Measurements from ENCODE around the gene CFAP99. TPM values are rescaled to one million over a fixed set of nuclear protein-coding genes. Genes with fewer than 3 reads are reported as not detected.

The CFAP99 gene
- total and polyA plus RNA-seq, 9 of the 15 experiments (the other 6 are each of a cell fraction or from before 2014, with no cell fraction given), result 0.07 to 0.18 (median 0.09) TPM; not detected in 6

- TF ChIP-seq UBTF (IDR thresholded peaks at IDR 0.05; ENCODE audit: borderline replicate concordance in 1 of 2, low read depth in 2 of 2, low read length in 2 of 2) (peak in 1 of 2 experiments; percentile 48; a peak in 1 of 4 replicates), E2F1 (CRISPR knock-in tag; IDR thresholded peaks at IDR 0.05) (0 out of 2 replicates have a peak, but pooled peaks have one; percentile 22), E2F5 (CRISPR knock-in tag; IDR thresholded peaks at IDR 0.05) (no peak), CBX5 (IDR thresholded peaks at IDR 0.05; ENCODE audit: borderline replicate concordance, low read depth) (0 out of 2 replicates have a peak, but pooled peaks have one; percentile 25), ZNF696 (CRISPR knock-in tag; conservative IDR thresholded peaks at IDR 0.05) (no peak), MNT (conservative IDR thresholded peaks at IDR 0.05) (peak; percentile 54 to 69; a peak in 3 of 4 replicates), SNAPC5 (CRISPR knock-in tag; IDR thresholded peaks at IDR 0.05) (no peak), ZNF24 (IDR thresholded peaks at IDR 0.05) (no peak), TSHZ1 (CRISPR knock-in tag; IDR thresholded peaks at IDR 0.05) (no peak), ZHX1 (conservative IDR thresholded peaks at IDR 0.05; ENCODE audit: low read length) (no peak)
Observed at GRCh38 chr4:2393353-2394270, 25.1 kb upstream of the CFAP99 start (continued).

Measured in K562 (cell line).